ENCODE data around the gene IFT25.

The IFT25 gene

GRCh38 chr1:53919675-53920066, 25.8 kb downstream of the IFT25 start:
- no peak for DNase-seq
- Histone ChIP-seq H3K4me1 (no peaks in the 10 kb centered on the region), H3K4me3 (ENCODE audit: low read depth, low read length) (no peak overlapping the region), H3K27me3 (no peaks in the 10 kb centered on the region), H3K36me3 (no peaks in the 10 kb centered on the region), H3K9me3 (no peaks in the 10 kb centered on the region)
- no peak for TF ChIP-seq CTCF (IDR thresholded peaks at IDR 0.05; ENCODE audit: low read depth, low read length)

GRCh38 chr1:53918343-53918742, 27.2 kb downstream of the IFT25 start:
- Histone ChIP-seq H3K4me3 (ENCODE audit: low read depth, low read length) (no peak overlapping the region), H3K4me1 (no peaks in the 10 kb centered on the region), H3K9me3 (no peaks in the 10 kb centered on the region), H3K27me3 (no peaks in the 10 kb centered on the region), H3K36me3 (no peaks in the 10 kb centered on the region)
- no peak for DNase-seq
- no peak for TF ChIP-seq CTCF (IDR thresholded peaks at IDR 0.05; ENCODE audit: low read depth, low read length)

- TF ChIP-seq CTCF (IDR thresholded peaks at IDR 0.05; ENCODE audit: low read depth, low read length): no peak
- H3K27me3 ChIP-seq: no peaks in the 10 kb centered on the region
- H3K9me3 ChIP-seq: no peaks in the 10 kb centered on the region
- H3K4me3 ChIP-seq (ENCODE audit: low read depth, low read length): no peak overlapping the region
- no peak for DNase-seq
- no peaks in the 10 kb centered on the region for H3K36me3 ChIP-seq
- H3K4me1 ChIP-seq: no peaks in the 10 kb centered on the region
These were observed 32.0 kb downstream of the IFT25 start for GRCh38 chr1:53913352-53914033.

- Histone ChIP-seq H3K4me1 (no peaks in the 10 kb centered on the region), H3K4me3 (ENCODE audit: low read depth, low read length) (no peak overlapping the region), H3K36me3 (no peaks in the 10 kb centered on the region), H3K9me3 (no peaks in the 10 kb centered on the region), H3K27me3 (no peaks in the 10 kb centered on the region)
- DNase-seq: no peak
- no peak for TF ChIP-seq CTCF (IDR thresholded peaks at IDR 0.05; ENCODE audit: low read depth, low read length)
These were observed 34.1 kb downstream of the IFT25 start for GRCh38 chr1:53911442-53911841.

- H3K4me3 ChIP-seq (ENCODE audit: low read depth, low read length): no peak overlapping the region
- DNase-seq: no peak
- no peak for TF ChIP-seq CTCF (IDR thresholded peaks at IDR 0.05; ENCODE audit: low read depth, low read length)
- H3K9me3 ChIP-seq: no peaks in the 10 kb centered on the region
- no peaks in the 10 kb centered on the region for H3K27me3 ChIP-seq
- H3K36me3 ChIP-seq: no peaks in the 10 kb centered on the region
- no peaks in the 10 kb centered on the region for H3K4me1 ChIP-seq
These were observed 35.6 kb downstream of the IFT25 start for GRCh38 chr1:53909946-53910345.

- Histone ChIP-seq H3K36me3 (no peaks in the 10 kb centered on the region), H3K4me3 (ENCODE audit: low read depth, low read length) (no peak overlapping the region), H3K4me1 (no peaks in the 10 kb centered on the region), H3K27me3 (no peaks in the 10 kb centered on the region), H3K9me3 (no peaks in the 10 kb centered on the region)
- no peak for DNase-seq
- no peak for TF ChIP-seq CTCF (IDR thresholded peaks at IDR 0.05; ENCODE audit: low read depth, low read length)
These were observed 39.4 kb downstream of the IFT25 start for GRCh38 chr1:53906121-53906520.
